A204.1 (cell line): ENCODE measurements around the gene ANLN.
"Not testable (repeated sequence)": the region's sequence is repeated elsewhere in the genome, so short reads cannot be mapped to it uniquely, and the experiment has no call there.

Source experiments
- FAIRE-seq: peaks from 2 replicates; lab custom pipeline; 2012; peaks lifted over from hg19 to GRCh38; lab: Jason Lieb, UNC

ANLN gene

GRCh38 chr7:36389371-36390198 is at the start of gene ANLN:
Gene ANLN, plus strand, starts transcription at chr7:36389862. Its CDS starts 165 bp downstream, at chr7:36390027.
- FAIRE-seq: no peak

- no peak for FAIRE-seq
Measured at GRCh38 chr7:36343548-36343947, 46.1 kb upstream of the ANLN start.

- no peak for FAIRE-seq
Measured at GRCh38 chr7:36344622-36345021, 45.0 kb upstream of the ANLN start.

DNA sequence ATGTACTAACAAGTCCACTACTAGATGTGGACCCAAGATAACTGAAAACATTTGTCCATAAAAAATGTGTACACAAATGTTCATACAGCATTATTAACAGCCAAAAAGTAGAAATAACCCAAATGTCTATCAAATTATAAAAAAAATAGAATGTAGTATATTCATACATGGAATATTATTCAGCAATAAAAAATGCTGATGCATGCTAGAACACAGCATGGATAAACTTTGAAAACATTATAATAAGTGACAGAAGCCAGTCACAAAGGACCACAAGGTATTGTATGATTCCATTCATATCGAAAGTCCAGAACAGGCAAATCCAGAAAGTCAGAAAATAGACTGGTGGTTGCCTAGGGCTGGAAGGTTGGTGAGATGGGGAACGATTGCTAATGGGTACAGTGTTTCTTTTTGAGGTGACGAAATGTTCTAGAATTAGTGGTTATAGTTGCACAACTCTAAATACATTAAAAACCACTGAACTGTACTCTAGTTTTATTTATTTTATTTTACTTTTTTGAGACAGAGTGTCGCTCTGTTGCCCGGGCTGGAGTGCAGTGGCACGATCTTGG is 43.3 kb upstream of the ANLN start:
- no peak for FAIRE-seq

- FAIRE-seq: no peak
Measured at GRCh38 chr7:36348256-36348655, 41.4 kb upstream of the ANLN start.

- no peak for FAIRE-seq
Measured at GRCh38 chr7:36348771-36349170, 40.9 kb upstream of the ANLN start.

DNA sequence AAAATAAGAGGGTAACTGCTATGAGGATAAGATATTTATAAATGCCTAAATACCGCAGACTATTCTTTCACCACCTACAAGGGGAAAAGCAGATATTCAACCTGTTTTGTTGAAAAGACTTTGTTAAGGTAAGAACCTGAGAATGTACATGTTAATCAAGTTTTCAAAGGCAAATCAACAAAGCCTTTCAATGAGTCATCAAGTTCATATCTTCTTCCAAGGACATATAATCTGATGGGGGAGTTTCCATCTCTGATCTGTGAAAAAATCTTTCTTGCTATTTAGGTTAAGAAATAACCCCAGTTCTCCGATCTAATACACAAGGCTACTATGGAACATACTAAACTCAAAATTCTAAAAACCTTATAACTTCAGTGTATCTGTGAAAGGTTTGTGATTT is 40.0 kb upstream of the ANLN start:
- no peak for FAIRE-seq

DNA sequence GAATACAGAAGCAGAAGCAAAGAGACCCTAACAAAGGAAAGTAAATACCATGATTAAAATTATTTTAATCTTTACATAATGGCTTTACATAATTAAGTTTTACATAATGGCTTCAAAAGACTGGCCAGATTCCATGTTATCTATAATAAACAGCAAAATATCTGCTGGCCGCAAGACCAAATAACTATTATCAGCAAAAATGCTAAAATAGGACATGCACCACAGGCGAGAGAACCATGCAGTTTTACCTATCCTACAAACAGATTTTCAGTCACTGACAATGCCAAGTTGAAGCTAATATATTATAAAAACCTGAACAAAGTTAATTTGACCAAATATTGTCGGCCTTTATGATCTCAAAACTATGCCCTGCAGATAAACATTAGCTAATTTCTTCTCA is 34.2 kb upstream of the ANLN start:
- no peak for FAIRE-seq

DNA sequence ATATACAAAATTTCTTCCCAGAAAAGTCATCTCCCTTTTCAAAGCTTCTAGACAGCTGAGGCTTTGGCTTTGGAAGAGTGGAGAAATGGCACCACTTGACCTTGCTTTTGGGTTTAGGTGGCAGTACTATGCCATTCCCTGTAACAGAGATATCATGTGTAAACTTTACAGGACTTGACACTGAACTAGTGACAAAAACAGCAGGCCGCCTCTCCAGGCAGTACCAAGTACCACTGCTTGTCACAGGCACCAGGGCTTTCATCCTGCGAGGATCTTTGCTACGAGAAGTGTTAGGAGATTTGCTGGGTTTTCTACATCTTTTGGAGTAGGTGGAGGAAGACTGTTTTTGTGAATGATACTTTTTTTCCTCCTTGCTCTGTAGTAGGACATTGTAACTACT is 32.6 kb upstream of the ANLN start:
- no peak for FAIRE-seq

- FAIRE-seq: no peak
Measured at GRCh38 chr7:36358589-36358988, 31.1 kb upstream of the ANLN start.

GRCh38 chr7:36360244-36360643 is 29.4 kb upstream of the ANLN start:
- no peak for FAIRE-seq

- FAIRE-seq: no peak
Measured at GRCh38 chr7:36361227-36361626, 28.4 kb upstream of the ANLN start.

- no peak for FAIRE-seq
Measured at GRCh38 chr7:36363515-36363914, 26.1 kb upstream of the ANLN start.

- no peak for FAIRE-seq
Measured at GRCh38 chr7:36366005-36366717, 23.5 kb upstream of the ANLN start.

GRCh38 chr7:36366718-36367560 is 22.7 kb upstream of the ANLN start:
- FAIRE-seq: no peak

DNA sequence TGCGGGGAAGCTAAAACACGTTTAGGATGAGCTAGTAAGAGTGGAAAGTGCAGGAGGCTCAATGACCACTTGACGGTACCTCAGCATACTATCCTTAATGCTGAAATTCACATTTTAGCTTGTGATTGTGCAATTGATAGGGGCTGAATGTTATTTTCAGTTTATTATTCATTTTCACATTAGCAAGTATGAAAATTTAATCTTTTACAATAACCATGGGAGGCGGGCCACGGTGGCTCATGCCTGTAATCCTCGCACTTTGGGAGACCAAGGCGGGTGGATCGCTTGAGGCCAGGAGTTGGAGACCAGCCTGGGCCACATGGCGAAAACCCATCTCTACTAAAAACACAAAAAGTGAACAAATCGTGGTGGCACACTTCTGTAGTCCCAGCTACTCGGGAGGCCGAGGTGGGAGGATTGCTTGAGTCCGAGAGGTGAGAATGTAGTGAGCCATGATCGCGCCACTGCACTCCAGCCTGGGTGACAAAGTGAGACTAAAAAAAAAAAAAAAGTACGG is 22.0 kb upstream of the ANLN start:
- no peak for FAIRE-seq

GRCh38 chr7:36368496-36368895 is 21.2 kb upstream of the ANLN start:
- FAIRE-seq: no peak

GRCh38 chr7:36369171-36369570 is 20.5 kb upstream of the ANLN start:
- no peak for FAIRE-seq

DNA sequence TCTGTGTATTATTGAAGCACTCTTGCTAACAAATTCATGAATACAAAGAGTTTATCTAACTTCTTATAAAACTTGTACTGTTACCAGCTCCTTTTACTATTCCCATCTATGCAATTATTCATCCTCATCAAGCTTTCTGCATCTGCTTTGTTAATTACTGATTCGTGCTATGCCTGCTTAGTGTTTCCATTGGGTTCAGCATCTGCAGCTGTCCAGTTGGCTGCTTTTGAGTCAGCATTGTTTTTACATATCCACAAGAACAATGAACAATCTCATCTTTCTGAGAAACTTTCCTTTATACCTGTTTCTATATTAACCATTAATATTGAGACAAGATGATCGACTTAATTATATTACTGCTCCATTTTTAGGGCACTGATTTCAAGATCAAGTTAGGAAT is 19.6 kb upstream of the ANLN start:
- no peak for FAIRE-seq

- no peak for FAIRE-seq
Measured at GRCh38 chr7:36372156-36372555, 17.5 kb upstream of the ANLN start.

DNA sequence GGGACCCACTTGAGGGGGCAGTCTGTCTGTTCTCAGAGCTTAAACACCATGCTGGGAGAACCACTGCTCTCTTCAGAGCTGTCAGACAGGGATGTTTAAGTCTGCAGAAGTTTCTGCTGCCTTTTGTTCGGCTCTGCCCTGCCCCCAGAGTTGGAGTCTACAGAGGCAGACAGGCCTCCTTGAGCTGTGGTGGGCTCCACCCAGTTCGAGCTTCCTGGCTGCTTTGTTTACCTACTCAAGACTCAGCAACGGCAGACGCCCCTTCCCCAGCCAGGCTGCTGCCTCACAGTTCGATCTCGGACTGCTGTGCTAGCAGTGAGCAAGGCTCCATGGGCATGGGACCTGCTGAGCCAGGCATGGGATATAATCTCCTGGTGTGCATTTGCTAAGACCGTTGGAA is 11.1 kb upstream of the ANLN start:
- not testable (repeated sequence) for FAIRE-seq

GRCh38 chr7:36379831-36380504 is 9.7 kb upstream of the ANLN start:
- no peak for FAIRE-seq
